Raji (cell line): Measurements from ENCODE around the gene MELK.

Experiments used
- POLR2A ChIP-seq: IDR thresholded peaks from 2 replicates; pipeline ENCODE4 v1.6.1; 2011; ENCODE audit warnings: low read depth, low read length, control low read depth; ENCODE audit not compliant: insufficient read depth

The MELK gene

DNA sequence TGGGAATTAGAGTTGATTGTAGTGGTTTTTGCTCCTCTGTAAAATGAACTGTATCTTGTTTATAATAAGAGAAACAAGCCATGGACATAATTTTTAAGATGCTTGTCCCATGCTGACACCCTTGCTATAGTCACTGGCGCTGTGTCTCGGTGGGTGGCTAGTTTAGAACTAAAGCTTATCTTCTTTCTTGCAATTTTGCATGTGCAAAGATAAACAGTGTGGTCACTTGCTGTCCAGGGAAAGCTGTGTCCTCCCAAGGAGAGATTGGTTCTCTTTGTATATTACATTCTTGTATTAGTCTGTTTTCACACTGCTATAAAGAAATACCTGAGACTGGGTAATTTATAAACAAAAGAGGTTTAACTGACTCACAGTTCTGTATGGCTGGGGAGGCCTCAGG, 143.8 kb downstream of the MELK start:
- no peak for TF ChIP-seq POLR2A

DNA sequence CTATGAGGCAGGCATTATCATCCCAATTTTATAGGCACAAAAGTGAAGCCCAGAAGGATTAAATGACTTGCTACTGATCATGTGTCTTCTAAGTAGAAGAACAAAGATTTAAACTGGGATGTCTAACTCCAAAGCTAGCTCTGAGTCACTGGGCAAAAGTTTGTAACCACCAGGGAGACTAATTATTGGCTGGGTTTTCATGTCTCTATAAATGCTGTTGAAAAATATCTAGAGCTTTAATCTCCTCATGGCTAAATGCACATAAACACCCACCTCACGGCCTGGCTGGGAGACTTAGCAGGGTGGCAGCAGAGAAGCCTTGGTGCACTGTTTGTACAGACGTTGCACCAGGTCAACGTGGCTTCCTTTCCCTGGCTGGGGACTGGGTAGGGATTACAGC, 144.6 kb downstream of the MELK start:
- TF ChIP-seq POLR2A, result no peak

- TF ChIP-seq POLR2A, result no peak
Observed at GRCh38 chr9:36718612-36719011, 145.9 kb downstream of the MELK start.

DNA sequence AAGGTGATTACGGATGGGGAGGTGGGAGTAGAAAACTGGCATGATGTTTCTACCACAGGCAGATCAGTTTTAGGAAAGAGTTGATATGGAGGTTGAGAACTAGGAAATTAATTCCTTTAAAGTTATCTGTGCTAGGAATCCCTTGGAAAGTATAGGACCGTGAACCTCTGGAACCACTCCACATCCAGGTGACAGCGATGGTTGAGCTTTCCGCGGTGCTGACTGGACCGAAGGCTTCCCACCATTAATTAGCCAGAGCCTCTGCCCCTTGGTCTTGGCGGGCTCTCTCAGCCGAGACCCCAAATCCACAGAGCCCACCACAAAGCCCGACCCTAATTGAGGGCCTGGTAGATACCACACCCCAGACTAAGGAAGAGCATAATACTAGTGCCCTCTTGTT, 147.3 kb downstream of the MELK start:
- no peak for TF ChIP-seq POLR2A

DNA sequence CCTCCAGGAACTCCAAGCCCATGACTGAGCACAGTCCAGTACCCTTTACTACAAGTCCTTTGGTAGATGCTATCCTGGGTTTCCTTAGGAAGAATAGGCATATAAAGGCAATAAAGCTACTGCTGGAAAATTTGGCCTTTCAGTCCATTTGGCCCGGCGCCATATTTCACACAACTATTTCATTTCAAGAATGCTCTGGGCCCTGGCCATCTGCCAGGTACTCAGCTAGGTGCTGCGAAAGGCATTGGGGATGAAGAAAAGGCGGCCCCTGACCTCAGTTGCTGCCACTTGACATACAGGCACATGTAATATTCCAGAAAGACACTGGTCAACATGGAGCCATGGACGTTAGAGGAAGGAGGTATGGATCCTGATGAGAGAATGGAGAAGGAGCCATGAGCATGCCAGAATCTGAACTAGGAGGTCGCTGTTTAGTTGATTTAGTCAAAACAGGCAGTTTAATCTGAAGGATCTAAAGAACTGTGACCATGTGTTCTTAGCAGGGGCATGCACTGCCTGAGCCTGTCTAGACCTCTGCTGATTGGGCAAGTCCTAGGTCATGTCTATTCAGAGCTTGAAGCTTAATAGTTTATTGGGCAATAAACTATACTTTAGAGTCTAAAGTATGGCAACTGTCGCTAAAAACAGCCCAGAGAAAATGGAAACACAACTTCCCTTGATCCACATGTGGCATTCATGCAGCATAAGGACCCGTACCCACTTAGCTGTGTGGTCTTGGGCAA, 149.3 kb downstream of the MELK start:
- TF ChIP-seq POLR2A, result no peak

DNA sequence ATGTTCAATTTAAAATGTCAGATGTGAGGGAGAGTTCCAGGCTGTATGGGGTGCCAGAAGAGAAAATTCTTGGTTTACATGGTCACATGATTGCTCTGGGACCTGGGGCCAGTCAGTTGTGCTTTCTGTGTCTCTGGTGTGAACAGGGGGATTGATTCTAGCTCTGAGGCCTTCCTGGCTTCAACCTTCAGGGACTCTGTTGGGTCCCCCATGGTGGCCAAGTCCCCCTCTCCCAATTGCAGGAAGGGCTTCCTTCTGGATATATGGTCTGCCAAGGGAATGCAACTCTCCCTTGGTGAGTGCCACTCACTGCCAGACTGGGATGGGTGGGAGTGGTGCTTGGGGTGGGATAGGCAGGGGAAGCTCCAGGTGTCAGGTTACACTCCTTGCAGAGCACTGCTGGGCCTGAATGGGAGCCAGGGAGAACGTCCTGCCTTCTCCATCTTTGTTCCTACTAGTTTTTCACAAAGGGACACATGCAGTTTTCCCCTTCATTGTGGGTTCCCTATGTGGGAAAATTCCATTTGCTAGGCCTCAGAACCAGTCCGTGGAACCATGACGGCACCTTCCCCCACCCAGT, 153.2 kb downstream of the MELK start:
- no peak for TF ChIP-seq POLR2A
